Measurements from ENCODE around the gene AATK.

The AATK gene

GRCh38 chr17:81194941-81195901 lies 29.2 kb upstream of the AATK start:
- no peak for DNase-seq

- DNase-seq = no peak
Observed at GRCh38 chr17:81194225-81194760, 28.3 kb upstream of the AATK start.

GRCh38 chr17:81193470-81194224 lies 27.6 kb upstream of the AATK start:
- no peak for DNase-seq

GRCh38 chr17:81193051-81193410 lies 27.0 kb upstream of the AATK start:
- no peak for DNase-seq

- DNase-seq = no peak
Observed at GRCh38 chr17:81192386-81193050, 26.5 kb upstream of the AATK start.

GRCh38 chr17:81191646-81192045 lies 25.6 kb upstream of the AATK start:
- no peak for DNase-seq

- no peak for DNase-seq
Observed at GRCh38 chr17:81191116-81191515, 25.1 kb upstream of the AATK start.

GRCh38 chr17:81190591-81190990 lies 24.6 kb upstream of the AATK start:
- DNase-seq = no peak

- DNase-seq = no peak
Observed at GRCh38 chr17:81189670-81190530, 23.9 kb upstream of the AATK start.

- no peak for DNase-seq
Observed at GRCh38 chr17:81189016-81189415, 23.0 kb upstream of the AATK start.

GRCh38 chr17:81188491-81188840 lies 22.4 kb upstream of the AATK start:
- DNase-seq = no peak

- DNase-seq = no peak
Observed at GRCh38 chr17:81187586-81188490, 21.8 kb upstream of the AATK start.

GRCh38 chr17:81187120-81187519 lies 21.1 kb upstream of the AATK start:
- no peak for DNase-seq

- no peak for DNase-seq
Observed at GRCh38 chr17:81186203-81186602, 20.2 kb upstream of the AATK start.

GRCh38 chr17:81184555-81184954 lies 18.5 kb upstream of the AATK start:
- no peak for DNase-seq

GRCh38 chr17:81183807-81184206 lies 17.8 kb upstream of the AATK start:
- no peak for DNase-seq

GRCh38 chr17:81183316-81183715 lies 17.3 kb upstream of the AATK start:
- DNase-seq = no peak

GRCh38 chr17:81182596-81182995 lies 16.6 kb upstream of the AATK start:
- DNase-seq = no peak

- DNase-seq = no peak
Observed at GRCh38 chr17:81181811-81182185, 15.8 kb upstream of the AATK start.

GRCh38 chr17:81180836-81181810 lies 15.1 kb upstream of the AATK start:
- DNase-seq = no peak

Measured in activated CD4-positive, alpha-beta T cell treated with anti-CD3 and anti-CD28 coated beads, Interleukin-10, Interleukin-2, amounts not matched to agents 100 ng/mL and 50 ng/mL, durations not matched to agents 16 hours and 8 hours (primary cell).